ENCODE data around the gene GNB1L.

The GNB1L gene

GRCh38 chr22:19762568-19763457 lies 91.9 kb downstream of the GNB1L start:
- H3K4me3 Mint-ChIP-seq: no peak overlapping the region
- no peak for ATAC-seq

DNA sequence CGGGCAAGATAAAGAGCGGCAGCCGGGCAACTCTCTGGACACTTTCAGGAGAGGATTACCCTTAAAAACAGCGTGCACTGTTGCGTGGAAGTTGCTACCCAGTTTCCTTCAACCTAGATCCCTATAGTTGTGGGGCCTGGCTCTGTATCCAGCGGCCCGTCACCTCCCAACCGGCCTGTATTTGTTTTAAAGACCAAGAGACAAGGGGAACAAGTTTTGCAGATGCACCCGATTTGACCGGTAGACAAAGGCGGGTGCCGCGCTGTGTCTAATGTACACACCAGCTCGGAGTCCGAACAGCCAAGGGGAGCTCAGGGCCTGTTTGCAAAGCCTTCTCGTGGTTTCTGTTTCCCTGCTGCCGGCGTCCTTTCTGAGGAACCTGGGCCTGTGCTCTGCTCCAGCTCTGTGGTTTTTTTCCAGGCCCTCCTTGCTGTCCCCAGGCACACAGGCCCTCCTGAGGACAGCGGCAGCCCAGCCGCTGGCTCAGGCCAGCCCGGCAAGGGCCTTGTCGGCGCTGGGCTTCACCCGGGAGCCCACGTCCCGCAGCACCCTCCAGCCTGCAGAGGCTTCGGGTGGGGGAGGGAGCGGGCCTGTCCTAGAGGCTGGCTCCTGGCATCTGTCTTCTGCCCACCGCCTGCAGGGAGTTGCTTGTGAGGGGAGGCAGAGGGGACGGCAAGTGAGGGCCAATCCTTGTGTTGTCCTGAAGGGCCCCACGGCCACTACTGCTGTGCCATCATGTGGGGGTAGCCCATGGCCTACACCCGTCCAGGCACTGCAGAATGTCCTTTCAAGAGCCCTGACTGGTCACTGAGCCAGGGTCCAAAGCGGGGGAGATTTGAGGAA lies 92.7 kb downstream of the GNB1L start:
- Mint-ChIP-seq H3K4me1 (peaks cover 37% of the 10 kb centered on the region), H3K27me3 (peaks cover 88% of the 10 kb centered on the region), H3K4me3 (peak overlapping the region; percentile 62 to 73), H3K9me3 (no peaks in the 10 kb centered on the region), H3K27ac (no peak overlapping the region)
- ATAC-seq (no peak), DNase-seq (no peak)

More at GRCh38 chr22:19762568-19763457, 91.9 kb downstream of the GNB1L start:
- no peak for DNase-seq
- peaks cover 37% of the 10 kb centered on the region for H3K4me1 Mint-ChIP-seq
- H3K27ac Mint-ChIP-seq: no peak overlapping the region
- H3K9me3 Mint-ChIP-seq: no peaks in the 10 kb centered on the region
- H3K27me3 Mint-ChIP-seq: peaks cover 88% of the 10 kb centered on the region

- Mint-ChIP-seq H3K27ac (no peak overlapping the region), H3K4me3 (peak overlapping the region; percentile 62 to 73), H3K9me3 (no peaks in the 10 kb centered on the region), H3K27me3 (peaks cover 93% of the 10 kb centered on the region), H3K4me1 (peaks cover 41% of the 10 kb centered on the region)
- DNase-seq: no peak
- ATAC-seq: no peak
These were observed 93.5 kb downstream of the GNB1L start for GRCh38 chr22:19760951-19761724.

DNA sequence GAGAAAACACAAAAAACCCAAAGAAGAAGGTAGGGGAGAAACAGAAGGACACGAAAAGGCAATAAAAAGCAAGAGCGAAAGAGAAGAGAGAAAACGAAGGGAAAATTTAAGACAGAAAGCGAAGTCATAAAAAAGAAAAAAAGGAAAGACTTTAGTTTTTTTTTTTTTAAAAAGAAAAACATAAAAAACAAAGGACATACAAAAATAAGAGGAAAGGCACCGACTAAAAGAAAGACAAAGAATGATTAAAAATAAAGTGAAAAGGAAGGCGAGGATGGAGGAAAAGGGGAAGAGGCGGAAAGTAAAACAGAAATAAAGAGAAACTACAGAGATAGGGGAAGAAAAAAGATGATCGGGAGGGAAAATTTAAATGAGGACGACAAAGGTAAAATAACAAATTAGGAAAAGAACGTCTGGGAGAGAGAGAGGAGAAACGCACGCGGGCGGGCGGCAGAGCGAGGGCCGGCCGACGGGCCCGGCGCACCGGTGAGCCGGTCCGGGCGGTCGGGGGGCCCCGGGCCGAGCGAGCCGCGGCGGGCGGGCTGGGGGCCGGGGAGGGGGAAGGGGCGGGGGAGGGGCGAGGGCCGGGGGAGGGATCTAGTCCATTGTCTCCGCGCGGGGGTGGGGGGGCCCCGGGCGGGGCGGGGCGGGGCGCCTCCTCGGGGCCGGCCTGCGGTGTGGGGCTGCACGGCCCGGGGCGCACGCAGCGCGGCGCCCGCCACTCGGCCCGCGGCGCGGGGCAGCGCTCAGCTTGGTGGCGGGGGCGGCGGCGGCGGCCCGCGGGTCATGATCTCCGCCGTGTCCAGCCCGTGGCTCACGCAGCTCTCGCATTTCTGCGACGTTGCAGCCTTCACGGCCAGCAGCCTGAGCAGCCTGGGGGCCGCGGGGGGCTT lies 94.4 kb downstream of the GNB1L start, which contains the start of gene TBX1:
TBX1 (plus strand) TSS at position 721 of the 893 bp plus-strand sequence; CDS start at position 787, 66 bp downstream.
- H3K27ac Mint-ChIP-seq: peak within 1 kb of the TSS in 1 of 2 donors; percentile 93
- H3K4me3 Mint-ChIP-seq: peak within 1 kb of the TSS; percentile 75 to 96
- DNase-seq (no peak), ATAC-seq (no peak)
- no peaks in the 10 kb centered on the region for H3K9me3 Mint-ChIP-seq
- H3K27me3 Mint-ChIP-seq: peaks cover 95% of the 10 kb centered on the region
- H3K4me1 Mint-ChIP-seq: peaks cover 43% of the 10 kb centered on the region

DNA sequence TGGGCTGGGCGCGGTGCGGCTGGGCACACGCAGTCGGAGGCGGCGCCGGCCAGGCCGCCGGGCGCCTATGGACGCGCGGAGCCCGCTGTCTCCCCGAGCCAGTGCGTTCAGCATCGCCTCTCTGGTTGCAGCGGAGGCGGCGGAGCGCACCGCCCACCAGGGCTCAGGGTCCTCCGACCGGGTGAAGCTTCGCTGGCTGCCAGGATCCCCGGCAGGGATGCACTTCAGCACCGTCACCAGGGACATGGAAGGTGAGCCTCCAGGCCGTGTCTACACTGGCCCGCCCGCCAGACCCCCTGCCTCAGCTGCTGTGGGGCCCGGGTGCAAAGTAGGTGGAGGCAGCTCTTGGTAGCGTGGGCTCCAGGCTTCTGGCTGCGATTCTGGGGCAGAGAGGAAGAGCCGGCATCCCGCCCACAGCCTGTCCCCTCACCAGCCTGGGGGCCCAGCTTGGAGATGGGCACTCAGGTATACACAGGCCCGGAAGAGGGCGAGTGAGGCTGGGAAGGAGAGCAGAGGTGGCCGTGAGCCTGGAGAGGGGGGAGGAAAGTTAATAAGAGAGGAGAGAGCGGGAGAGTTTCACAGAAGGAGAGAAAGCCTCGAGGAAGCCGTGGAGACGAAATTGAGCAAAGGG lies 95.1 kb downstream of the GNB1L start:
- Mint-ChIP-seq H3K4me3 (peak overlapping the region; percentile 75 to 96), H3K27ac (no peak overlapping the region), H3K27me3 (peaks cover 95% of the 10 kb centered on the region), H3K4me1 (peaks cover 46% of the 10 kb centered on the region), H3K9me3 (no peaks in the 10 kb centered on the region)
- DNase-seq (no peak), ATAC-seq (no peak)

DNA sequence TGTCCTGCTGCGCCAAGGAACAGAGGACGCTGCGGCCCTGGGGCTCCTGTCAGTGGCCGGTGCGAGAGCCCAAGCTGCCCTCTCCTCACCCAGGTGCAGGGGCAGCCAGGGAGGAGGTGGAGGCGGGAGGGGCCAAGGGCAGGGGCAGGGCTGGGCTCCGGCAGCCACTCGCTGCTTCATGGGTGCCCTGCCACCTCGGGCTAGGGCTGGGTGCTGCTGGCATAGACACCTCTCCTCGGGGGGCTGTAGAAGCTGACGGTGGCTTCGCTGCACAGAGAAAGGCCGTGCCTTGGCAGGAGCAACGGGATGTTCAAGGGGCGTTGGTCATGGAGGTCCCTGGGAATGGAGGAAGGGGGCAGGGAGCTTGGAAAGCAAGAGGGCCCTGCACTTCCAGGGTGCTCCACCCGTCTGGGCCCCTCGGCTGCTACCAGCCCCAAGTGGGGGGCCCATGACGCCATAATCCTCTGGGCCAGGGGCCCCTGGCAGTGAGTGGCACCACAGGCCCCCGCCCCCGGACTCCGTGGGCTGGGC lies 95.7 kb downstream of the GNB1L start:
- H3K9me3 Mint-ChIP-seq: no peaks in the 10 kb centered on the region
- H3K4me3 Mint-ChIP-seq: peak overlapping the region in 1 of 2 donors; percentile 58
- H3K4me1 Mint-ChIP-seq: peaks cover 46% of the 10 kb centered on the region
- DNase-seq (no peak), ATAC-seq (no peak)
- H3K27ac Mint-ChIP-seq: no peak overlapping the region
- H3K27me3 Mint-ChIP-seq: peaks cover 95% of the 10 kb centered on the region

GRCh38 chr22:19757985-19758895 lies 96.4 kb downstream of the GNB1L start:
- H3K27me3 Mint-ChIP-seq: peaks cover 95% of the 10 kb centered on the region

DNA sequence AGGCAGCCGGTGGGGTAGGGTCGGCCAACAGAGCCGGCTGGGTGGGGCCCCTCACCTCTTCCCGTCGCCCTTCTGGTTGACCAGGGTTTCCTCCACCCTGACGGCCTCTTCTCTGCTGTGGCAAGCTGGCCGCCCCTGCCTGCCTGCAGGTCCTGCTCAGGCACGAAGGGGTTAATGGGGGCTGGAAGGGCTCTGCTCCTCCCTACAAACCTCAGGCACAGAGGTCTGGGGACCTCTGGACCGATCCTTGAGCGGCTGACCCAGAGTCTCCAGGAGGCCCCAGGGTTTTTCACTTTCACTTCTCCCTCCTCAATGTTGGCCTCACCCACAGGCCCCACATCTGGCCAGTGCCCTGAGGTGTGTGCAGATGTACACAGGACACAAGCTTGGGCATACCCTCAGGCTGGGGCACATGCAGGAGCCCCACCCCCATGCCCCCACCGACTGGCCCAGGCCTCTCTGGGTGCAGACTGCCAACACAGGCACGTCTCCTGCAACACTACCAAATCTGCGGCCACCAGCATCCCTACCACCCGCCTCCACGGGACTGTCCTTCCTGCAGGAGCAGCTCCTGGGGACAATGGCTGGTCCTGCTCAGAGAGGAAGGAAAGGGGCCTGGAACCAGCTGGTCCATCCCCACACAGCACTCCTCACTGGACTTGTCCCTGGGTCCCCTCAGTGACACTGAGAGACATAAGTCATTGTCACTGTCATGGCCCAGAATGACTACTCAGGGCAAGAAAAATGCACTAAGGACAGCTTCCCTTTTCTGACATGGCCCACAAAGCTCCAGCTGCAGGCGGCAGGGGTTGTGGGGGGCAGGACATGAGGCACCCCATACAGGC lies 97.3 kb downstream of the GNB1L start:
- DNase-seq: no peak
- Mint-ChIP-seq H3K9me3 (no peaks in the 10 kb centered on the region), H3K4me3 (peak overlapping the region; percentile 65 to 74), H3K27ac (no peak overlapping the region), H3K4me1 (peaks cover 46% of the 10 kb centered on the region), H3K27me3 (peaks cover 95% of the 10 kb centered on the region)
- no peak for ATAC-seq

More at GRCh38 chr22:19757985-19758895, 96.4 kb downstream of the GNB1L start:
- H3K27ac Mint-ChIP-seq: no peak overlapping the region
- no peak for ATAC-seq
- DNase-seq: no peak
- H3K4me1 Mint-ChIP-seq: peaks cover 46% of the 10 kb centered on the region
- H3K9me3 Mint-ChIP-seq: no peaks in the 10 kb centered on the region
- no peak overlapping the region for H3K4me3 Mint-ChIP-seq

GRCh38 chr22:19756288-19757128 lies 98.2 kb downstream of the GNB1L start:
- Mint-ChIP-seq H3K27me3 (peaks cover 86% of the 10 kb centered on the region), H3K9me3 (no peaks in the 10 kb centered on the region), H3K4me1 (peaks cover 46% of the 10 kb centered on the region), H3K27ac (no peak overlapping the region), H3K4me3 (peak overlapping the region; percentile 33 to 74)
- ATAC-seq (peak; percentile 72), DNase-seq (peak; percentile 59 to 72)

GRCh38 chr22:19755722-19756287 lies 98.9 kb downstream of the GNB1L start:
- DNase-seq: no peak
- peaks cover 46% of the 10 kb centered on the region for H3K4me1 Mint-ChIP-seq
- H3K27ac Mint-ChIP-seq: no peak overlapping the region
- no peak for ATAC-seq
- H3K4me3 Mint-ChIP-seq: peak overlapping the region; percentile 11 to 50
- H3K27me3 Mint-ChIP-seq: peaks cover 83% of the 10 kb centered on the region
- H3K9me3 Mint-ChIP-seq: no peaks in the 10 kb centered on the region

DNA sequence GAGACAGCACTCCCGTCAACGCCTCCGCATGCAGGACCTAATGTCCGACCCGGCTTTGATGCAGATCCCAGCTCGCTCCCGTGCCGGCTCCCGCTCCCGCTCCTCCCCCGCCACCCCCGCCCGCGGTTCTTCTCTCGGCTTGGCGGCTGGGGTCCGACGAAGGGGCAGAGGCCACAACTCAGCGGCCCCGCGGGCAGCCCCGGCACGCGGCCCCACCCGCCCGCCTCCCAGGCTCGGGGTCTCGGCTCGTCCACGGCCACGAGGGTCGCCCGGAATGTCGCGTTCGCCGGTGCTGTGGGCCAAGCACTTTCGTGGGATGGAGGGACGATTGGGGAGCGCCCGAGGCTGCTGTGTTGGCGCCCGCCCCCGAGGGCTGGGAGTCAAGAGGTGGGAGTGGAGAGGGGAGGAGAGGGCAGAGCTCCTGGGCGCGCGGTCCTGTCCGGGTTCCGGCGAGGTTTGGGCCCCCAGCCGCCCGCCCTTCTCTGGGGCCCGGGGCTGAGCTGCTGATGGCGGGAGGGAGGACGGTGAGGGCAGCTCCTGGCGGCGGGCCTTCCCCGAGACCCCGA lies 99.4 kb downstream of the GNB1L start:
- no peak for DNase-seq
- Mint-ChIP-seq H3K9me3 (no peaks in the 10 kb centered on the region), H3K4me1 (peaks cover 43% of the 10 kb centered on the region), H3K27me3 (peaks cover 79% of the 10 kb centered on the region), H3K27ac (no peak overlapping the region), H3K4me3 (peak overlapping the region in 1 of 2 donors; percentile 34)
- ATAC-seq: no peak
